SKM-1 (cell line): Measurements from ENCODE around the gene ZNF784.

ENCODE experiments used
- DNase-seq: peaks from one replicate; lab custom pipeline; 2025; ENCODE audit not compliant: unreplicated experiment; lab: John Stamatoyannopoulos, UW

The ZNF784 gene

DNA sequence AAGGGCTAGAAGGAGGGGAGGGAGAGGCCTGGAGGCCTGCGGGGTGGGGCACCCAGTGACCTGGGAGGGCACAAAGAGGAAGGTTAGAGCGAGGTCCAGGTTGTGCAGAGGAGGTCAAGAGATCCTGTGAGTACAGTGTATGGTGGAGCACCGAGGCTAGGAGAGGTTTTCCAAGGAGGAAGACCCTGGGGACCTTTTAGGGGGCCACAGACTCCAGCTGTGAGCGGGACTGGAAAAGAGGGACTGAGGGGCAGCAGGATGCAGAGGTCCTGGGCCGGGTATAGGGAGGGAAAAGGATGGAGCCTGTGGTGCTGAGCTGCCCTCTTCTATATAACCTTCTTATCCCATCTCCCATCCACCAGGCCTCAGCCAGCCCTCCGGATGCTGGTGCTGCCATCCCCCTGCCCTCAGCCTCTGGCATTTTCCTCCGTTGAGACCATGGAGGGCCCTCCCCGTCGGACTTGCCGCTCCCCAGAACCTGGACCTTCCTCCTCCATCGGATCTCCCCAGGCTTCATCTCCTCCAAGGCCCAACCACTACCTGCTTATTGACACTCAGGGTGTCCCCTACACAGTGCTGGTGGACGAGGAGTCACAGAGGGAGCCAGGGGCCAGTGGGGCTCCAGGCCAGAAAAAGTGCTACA, 19.9 kb upstream of the ZNF784 start:
- DNase-seq, result no peak

DNA sequence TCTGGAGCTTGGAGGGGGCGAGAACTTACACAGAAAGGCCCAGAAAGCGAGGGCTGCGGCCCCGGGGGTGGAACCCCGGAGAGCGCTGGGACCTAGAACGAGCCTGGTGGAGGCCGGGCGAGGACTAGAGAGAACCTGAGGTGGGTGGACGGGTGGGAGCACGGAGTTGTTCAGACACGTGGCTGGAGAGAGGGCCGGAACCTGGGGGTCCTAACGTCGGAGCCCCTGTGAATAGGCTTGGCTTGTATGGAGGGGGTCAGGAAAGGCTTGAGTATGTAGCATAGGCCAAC, 19.5 kb upstream of the ZNF784 start:
- DNase-seq, result no peak

DNA sequence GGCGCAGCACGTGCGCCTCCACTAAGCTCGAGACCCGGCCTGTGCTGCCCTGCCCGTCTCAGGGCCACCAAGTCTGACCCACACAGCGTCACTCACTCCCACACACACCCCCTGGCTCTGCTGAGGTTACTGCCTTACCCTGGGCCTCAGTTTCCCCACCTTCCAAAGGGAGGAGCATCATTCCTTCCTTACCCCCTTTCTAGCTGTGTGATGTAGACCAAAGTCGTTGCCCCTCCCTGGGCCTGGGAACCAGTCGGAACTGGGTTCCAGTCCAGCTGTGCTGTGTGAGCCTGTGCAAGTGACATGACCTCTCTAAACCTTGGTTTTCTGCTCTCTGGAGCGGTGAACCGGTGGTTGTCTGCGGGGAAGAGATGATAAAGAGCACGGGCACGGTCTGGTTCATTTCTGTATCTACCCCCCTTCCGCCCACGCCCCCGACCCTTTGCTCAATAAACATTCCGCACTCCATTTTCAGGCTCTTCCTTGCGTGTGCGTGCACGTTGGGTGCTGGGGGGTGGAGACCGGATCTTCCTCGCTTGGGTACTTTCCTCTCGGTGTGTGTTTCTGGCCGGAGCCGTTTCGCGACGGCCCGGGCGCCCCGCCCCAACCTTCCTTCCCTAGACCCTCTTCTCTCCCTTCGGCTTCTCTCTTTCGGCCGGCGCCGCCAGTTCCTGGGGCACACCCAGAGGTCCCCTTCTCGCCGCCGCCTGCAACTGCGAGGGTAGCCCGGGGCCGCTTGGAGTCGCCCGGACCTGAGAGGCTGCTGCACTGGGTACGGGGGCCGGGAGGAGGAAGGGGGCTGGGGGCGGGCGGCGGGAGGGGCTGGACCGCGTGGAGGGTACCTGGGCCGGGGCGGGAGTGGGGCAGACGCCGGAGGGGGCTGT, 18.9 kb upstream of the ZNF784 start, which contains the start of gene ZNF581:
ZNF581 (plus strand) TSS at position 647 of the 884 bp plus-strand sequence. CDS start 923 bp downstream, outside the sequence.
- peak; percentile 5 for DNase-seq

DNA sequence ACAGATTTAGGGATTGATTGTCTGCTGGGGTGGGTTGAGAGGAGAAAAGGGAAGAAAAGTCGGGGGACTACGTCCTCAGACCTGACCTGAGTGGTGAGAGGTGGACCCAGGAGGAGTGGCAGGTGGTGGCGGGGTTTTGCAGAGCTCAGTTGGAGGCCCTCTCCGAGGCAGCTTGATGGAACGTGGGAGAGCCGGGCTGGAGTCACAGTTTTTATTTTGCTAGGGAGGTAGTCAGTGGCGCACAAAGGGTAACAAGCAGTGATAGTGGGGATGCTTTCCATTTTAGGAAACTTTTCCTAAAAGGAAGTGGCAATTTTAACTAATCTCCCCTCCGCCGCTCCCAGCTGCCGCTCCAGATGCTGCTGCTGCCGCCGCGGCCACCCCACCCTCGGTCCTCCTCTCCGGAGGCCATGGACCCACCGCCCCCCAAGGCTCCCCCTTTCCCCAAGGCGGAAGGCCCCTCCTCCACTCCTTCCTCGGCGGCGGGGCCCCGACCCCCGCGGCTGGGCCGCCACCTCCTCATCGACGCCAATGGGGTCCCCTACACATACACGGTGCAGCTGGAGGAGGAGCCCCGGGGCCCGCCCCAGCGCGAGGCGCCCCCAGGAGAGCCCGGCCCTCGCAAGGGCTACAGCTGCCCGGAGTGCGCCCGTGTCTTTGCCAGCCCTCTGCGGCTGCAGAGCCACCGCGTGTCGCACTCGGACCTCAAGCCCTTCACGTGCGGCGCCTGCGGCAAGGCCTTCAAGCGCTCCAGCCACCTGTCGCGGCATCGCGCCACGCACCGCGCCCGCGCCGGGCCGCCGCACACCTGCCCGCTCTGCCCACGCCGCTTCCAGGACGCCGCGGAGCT, 18.0 kb upstream of the ZNF784 start:
- no peak for DNase-seq

DNA sequence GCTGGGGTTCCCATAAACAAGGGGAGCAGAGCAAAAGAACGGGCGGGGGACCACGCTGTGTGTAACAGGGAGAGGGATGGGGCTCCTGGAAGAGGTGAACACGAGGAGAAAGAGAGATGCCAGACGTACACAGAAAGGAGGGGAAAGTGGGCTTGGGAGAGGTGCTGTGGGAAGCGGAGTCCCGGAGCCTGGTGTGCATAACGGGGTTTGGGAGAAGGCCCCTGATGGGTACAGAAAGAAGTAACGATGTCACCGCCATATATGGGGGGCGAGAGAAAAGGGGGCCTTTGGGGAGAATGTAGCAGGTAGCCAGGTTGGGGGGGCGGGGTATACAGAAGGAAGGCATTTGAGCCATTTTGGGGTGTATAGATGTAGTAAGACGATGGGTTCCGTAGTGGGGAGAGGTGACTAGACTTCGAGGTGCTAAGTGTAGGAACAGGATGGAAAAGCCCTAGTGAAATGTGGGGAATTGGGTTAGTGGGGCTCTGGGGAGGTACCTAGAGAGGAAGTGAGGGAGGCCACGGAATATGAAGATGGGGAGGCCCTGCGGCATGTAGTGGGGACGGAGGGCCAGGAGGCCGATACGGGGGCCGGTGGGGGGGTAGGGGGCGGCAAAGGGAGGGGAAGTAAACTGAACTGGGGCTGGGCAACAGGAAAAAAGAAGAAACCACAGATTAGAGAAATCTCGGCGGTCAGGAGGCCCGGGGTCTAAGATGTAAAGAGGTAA, 17.2 kb upstream of the ZNF784 start:
- no peak for DNase-seq

DNA sequence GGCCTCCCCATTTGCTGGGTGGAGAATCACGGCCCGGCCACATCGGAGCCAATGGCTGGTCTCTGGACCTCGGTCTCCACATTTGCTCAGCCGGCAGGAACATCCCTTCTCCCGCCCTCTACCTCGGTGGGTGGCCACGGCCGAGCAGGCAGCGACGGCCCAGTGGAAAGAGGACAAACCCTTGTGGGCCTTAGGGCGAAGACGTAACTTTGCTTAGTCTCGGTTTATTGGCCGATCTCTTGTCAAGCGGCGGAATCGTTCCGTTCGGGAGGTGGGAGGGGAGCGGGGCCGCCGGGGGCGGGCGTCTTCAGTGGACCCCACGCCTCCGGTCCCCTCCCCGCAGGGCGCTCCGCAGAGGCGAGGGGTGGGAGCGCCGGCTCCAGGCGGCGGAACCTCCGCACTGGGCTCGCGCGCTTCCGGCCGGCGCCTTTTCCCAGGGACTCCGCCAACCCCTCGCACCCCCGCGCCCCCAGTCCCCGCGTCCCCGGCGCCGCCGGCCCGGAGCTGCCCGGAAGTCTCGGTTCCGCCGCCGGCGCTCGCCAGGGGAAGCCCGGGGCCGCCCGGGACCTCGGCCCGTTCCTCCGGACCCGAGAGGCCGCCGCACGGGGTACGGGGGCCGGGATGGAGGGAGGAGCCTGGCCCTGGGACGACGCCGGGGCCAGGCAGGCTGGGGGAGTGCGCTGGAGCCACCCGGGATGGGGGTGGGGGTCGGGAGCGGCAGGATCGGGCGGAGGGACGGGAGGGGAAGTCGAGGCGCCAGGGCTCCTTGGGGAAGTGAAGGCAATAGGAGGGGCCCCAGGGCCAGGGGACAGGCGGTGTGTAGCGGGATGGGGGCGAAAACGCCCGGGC, 16.4 kb upstream of the ZNF784 start, which contains the start of gene ZNF580:
ZNF580 (plus strand) TSS at position 426 of the 849 bp plus-strand sequence. CDS start 1,507 bp downstream, outside the sequence.
- no peak for DNase-seq

DNA sequence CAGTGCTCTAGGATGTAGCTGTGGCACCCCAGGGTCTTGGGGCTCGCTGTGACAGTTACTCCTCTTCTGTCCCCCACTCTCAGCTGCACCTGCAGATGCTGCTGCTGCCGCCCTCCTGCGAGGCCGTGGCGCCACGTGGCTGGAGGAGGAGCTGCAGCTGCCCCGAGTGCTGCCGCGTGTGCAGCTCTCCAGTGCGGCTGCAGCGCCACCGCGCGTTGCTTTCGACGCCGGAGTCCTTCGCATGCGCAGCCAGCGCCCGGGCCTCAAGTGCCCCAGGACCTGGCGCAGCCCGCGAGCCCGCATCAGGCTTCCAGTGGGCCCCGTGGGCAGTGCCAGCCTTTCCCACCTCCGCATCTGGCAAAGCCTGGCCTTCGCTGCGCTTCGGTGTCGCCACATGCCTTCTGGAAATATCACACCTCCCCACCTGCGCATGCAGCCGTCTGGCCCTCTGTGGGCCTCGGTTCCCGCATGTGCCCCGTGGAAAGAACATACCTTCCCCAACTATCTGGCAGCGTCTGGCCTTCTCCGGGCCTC, 15.7 kb upstream of the ZNF784 start:
- DNase-seq, result no peak

DNA sequence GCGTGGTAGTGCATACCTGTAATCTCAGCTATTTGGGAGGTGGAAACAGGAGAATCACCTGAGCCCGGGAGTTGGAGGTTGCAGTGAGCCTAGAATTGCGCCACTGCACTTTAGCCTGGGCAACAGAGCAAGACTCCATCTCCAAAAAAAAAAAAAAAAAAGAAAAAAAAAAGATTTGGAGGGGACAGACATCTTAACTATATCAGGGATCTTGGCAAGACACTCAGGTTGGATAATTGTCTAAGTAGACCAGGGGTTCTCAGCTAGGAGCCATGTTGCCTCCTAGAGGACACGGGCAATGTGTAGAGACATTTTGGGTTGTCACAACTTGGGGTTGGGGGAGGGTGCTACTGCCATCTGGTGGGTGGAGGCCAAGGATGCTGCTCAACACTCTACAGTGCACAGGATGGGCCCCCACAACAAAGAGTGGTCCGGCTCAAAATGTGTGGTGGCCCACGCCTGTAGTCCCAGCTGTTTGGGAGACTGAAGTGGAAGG, 14.5 kb upstream of the ZNF784 start:
- DNase-seq, result peak; percentile 11

DNA sequence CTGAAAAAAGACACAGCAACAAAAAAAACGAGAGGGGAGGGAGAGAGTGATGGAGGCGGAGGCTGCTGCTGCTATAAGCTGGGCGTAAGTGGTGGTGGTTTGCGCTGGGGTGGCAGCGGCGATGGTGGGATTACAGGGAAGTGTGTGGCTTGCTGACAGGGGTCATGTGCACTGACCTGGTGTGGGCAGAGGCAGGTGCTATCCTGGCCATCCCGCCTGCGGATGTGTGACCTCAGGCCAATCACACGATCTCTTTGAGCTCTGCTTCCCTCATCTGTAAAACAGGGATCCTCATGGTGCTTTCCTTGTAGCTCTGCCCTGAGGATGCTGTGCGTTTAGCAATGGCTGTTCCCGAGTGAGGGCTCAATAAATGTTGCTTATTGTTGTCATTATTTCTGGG, 13.2 kb upstream of the ZNF784 start:
- no peak for DNase-seq

DNA sequence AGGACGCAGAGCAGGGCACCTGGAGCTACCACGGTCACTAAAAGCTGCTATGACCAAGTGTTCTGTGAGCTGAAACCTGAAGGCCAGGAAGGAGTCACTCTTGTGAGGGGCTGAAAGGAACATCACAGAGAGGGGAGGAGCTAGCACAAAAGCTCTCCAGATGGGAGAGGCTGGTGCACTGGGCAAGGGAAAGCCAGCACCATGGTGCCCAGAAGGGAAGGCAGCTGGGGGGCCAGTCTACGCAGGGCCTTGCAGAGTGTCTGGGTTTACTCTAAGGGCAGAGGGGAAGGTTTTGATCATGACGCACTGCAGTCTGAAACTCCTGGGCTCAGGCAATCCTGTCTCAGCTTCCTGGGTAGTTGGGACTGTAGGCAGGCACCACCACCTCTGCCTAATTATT, 12.4 kb upstream of the ZNF784 start:
- no peak for DNase-seq

DNA sequence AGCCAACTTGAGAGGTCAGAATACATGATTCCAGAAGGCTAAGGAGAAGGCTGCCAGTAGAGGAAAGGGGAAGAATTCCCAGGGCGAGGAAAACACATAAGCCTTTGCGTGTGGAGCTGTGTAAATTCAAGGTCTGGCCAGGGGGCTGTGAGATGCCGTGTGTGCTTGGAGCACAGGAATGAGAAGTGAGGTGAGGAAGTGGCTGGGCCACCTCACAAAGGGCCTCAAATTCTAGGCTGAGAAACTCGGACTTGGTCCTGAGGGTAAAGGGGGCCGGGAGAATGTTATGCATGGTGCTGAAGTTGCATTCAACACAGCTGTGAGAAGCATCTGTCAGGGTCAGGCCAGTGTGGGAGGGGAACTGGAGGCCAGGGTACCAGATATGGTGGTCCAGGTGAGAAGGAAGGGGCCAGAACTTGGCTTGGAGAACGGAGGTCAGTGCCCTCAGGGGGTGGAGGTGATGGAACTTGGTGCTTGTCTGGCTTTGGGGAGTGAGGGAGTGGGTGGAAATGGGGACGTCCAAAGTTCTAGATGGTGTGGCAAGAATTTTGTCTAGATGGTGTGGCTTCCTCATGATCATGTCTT, 11.6 kb upstream of the ZNF784 start:
- no peak for DNase-seq

DNA sequence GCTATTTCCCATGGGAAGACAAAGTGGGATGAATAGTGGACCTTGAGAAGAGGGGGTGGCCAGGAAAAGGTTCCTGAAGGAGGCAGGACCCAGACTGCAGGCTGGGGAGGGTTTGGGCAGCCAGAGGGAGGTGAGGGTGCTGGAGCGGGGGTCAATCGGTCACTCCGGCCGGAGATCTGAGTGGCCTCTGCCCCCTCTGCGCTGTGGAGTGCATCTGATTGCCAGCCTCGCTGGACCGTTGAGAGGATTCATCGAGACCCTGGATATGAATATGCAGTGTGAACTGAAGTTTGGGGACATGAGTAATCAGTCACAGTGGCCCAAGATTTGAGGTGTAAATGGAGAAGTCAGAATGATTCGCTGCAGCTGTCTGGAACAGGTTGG, 11.0 kb upstream of the ZNF784 start:
- no peak for DNase-seq

DNA sequence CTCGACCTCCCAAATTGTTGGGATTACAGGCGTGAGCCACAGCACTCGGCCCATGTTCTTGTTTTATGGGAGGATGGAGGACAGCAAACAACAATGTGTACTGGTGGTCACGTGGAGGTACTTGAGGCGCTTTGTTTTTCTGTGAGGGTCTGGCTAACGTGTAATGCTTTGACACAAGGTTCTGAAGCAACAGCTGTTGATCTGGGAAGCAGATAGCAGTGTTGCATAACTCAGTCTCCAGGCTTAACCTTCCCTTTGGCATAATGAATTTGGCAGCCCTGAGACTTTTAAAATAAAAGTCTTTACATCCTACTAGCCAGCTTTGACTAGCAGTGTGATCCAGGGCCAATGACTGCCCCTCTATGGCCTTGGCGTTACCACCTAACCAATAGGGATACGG, 9.5 kb upstream of the ZNF784 start:
- no peak for DNase-seq

DNA sequence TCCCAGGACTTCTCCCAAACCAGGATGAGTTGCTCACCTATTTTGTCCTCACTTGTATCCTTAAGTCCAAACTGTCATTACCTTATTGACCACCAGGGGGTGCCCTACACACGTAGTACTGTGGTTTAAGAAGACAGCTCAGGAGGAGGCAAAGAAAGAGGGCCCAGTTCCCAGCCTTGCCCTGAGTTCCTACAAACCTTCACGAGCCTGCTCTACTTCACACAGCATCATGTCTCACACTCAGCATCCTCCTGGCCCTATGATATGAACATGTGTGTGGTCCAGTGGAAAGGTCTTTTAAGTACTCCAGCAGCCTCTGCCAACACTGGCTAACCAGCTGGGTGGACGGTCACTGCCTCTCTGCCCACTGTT, 8.1 kb upstream of the ZNF784 start:
- DNase-seq, result peak; percentile 15

DNA sequence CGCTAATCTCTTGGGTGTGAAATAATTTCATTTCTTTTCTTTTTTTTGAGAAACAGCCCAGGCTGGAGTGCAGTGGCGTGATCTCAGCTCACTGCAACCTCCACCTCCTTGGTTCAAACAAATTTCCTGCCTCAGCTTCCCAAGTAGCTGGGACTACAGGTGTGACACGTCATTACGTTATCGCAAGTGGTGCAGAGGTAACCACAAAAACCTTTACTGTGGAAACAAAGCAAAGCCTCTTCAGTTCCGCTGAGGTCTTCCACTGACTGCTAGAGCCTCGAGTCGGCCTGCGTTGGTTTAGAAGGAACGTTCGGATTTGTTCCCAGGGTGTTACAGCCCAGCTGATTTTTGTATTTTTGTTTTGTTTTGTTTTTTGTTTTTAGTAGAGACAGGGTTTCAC, 2.0 kb upstream of the ZNF784 start:
- no peak for DNase-seq

DNA sequence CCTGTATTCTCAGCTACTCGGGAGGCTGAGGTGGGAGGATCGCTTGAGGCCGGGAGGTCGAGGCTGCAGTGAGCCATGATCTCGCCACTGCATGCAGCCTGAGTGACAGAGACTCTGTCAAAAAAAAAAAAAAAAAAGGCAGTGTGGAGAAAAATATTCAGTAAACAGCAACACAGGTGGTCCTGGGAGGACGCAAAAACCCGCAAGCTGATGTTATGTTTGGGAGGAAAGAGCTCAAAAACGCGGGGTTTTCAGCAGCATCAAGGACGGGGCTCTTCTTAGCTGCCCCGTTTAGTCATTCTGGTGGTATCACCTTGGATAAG, 599 bp upstream of the ZNF784 start:
- no peak for DNase-seq

DNA sequence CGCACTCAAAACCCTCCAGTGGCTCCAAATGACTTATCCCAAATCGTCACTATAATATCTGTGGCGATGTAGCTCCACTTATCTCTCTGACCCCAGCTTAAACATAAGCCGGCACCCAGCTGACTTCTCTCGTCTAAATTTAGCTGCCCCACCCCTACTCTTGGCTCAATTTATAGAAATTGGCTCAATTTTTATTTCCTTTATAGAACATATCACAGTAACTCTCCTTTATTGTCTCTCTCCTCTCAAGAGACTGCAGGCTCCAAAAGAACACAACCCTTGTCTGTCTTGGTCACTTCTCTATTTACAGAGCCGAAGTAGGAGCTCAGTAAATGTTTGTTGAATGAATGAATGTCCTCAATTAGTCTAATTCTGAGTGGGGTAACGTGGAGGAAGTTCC, 805 bp downstream of the ZNF784 start:
- no peak for DNase-seq

DNA sequence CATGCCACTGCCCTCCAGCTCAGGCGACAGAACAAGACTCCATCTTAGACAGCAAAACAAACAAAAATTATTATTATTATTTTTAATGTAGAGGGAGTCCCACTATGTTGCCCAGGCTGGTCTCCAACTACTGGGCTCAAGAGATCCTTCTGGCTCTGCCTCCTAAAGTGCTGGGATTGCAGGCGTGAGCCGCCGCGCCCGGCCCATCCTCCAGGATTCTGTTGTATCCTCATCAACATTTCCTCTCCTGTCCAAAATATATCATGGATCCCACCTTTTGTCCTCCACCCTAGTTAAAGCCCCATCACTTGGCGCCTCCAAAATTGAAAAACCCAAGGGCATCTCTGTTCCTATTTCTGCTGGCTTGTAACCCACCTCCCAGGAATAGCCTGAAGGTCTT, 1.2 kb downstream of the ZNF784 start:
- no peak for DNase-seq

DNA sequence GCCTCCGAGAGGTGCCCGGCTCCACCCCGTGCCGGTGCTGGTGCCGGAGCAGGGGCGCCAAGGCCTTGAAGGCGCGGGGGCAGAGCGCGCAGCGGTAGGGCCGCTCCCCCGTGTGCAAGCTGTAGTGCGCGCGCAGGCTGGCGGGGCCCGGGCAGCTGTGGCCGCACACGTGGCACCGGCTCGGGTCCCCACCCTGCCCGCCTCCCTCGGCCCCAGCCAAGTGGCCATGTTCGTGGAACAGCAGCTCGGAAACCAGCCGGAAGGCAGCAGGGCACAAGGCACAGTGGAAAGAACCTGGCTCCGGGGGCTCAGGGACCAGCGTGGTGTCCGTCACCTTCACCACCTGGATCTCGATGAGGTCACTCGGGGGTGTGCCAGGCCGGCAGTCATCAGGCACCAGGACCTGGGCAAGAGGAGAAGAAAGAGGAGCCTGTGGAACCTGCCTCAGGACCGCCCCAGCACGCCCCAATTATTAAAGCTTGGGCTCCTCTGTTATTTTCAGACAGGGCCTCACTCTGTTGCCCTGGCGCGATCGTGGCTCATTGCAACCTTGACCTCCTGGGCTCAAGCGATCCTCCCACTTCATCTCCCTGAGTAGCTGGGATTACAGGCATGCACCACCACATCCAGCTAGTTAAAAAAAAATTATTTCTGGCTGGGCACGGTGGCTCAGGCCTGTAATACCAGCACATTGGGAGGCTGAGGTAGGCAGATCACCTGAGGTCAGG, 2.0 kb downstream of the ZNF784 start:
- no peak for DNase-seq
